ENCODE data around the gene RAP1GDS1. TPM values are rescaled to one million over a fixed set of nuclear protein-coding genes. Genes with fewer than 3 reads are reported as not detected.
A peak's percentile ranks its signal among the peaks of the same experiment; 100 is the strongest.
"Not testable (repeated sequence)": the region's sequence is repeated elsewhere in the genome, so short reads cannot be mapped to it uniquely, and the experiment has no call there.

RAP1GDS1 gene
- total RNA-seq, 2 experiments from 2014 or later: 46.1 to 50.4 TPM

DNA sequence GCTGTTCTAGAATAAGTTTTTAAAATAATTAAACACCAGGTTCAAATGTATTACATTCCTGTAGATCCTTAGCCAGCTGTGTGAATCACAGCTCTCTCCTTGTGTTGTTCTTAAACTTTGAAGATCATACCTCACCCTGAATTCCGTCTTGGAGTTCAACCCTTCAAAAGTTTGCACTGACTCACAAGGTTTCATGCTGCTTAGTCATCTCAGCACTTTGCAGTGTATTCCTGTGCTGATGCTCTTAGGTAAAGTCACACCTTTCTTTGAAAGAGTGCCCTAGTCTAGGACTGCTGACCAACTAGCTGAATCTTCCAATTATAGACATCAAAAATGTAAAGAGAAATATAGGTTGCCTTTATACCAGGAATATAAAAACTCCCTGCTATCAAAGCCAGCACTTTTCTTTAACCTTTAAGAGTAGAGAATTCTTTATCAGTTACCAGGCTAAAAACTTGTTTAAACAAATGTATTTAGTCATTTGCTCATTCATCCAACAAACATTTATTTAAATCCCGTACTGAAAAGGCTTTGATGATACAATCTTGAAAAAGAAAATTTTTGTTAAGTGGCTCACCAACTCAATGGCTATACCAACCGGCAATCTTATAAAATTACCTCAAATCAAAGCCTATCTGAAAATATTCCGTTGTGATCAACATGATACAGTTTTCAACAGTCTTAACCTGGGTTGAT lies 169.7 kb downstream of the RAP1GDS1 start:
- H3K4me3 Mint-ChIP-seq: no peak overlapping the region
- H3K36me3 Mint-ChIP-seq (ENCODE audit: low read depth): peaks cover 28% of the 10 kb centered on the region
- POLR2A ChIA-PET: no interaction called here

DNA sequence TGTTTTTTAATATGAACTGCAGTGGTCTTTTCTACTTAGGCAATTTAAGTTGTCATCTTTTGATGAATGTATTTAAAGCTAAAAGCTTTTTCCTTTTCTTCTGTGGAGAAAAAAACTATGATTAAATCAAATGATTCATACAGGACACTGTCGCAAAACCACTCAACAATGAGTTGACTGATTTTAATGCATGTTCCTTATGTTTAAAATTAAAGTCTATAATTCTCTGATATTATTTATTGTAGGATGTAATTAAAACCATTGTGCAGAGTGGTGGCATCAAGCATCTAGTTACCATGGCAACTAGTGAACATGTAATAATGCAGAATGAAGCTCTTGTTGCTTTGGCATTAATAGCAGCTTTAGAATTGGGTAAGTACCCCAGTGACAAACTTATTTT lies 172.5 kb downstream of the RAP1GDS1 start:
- H3K27me3 Mint-ChIP-seq: no peaks in the 10 kb centered on the region
- ChIA-PET POLR2A (interaction anchor here (1.0 kb wide), 1 partner anchor 10 kb away, joined by 3 read pairs; no protein-coding TSS in a partner anchor), CTCF (interaction anchor here (0.6 kb wide), 1 partner anchor 33 kb away, joined by 4 read pairs; no protein-coding TSS in a partner anchor)
- H3K4me3 Mint-ChIP-seq: no peak overlapping the region
- DNase-seq: no peak
- H3K27ac Mint-ChIP-seq: no peak overlapping the region
- H3K9me3 Mint-ChIP-seq: no peaks in the 10 kb centered on the region
- H3K4me1 Mint-ChIP-seq: no peaks in the 10 kb centered on the region
- peaks cover 30% of the 10 kb centered on the region for H3K36me3 Mint-ChIP-seq (ENCODE audit: low read depth)

More for the DNA sequence above, 169.7 kb downstream of the RAP1GDS1 start:
- H3K27me3 Mint-ChIP-seq: no peaks in the 10 kb centered on the region
- CTCF ChIA-PET: interaction anchor here (1.6 kb wide), 1 partner anchor 37 kb away, joined by 3 read pairs; no protein-coding TSS in a partner anchor
- peaks cover 9% of the 10 kb centered on the region for H3K9me3 Mint-ChIP-seq
- H3K4me1 Mint-ChIP-seq: peaks cover 6% of the 10 kb centered on the region
- H3K27ac Mint-ChIP-seq: no peak overlapping the region
- no peak for DNase-seq

- Mint-ChIP-seq H3K36me3 (ENCODE audit: low read depth) (peaks cover 37% of the 10 kb centered on the region), H3K4me1 (peaks cover 3% of the 10 kb centered on the region), H3K27me3 (no peaks in the 10 kb centered on the region), H3K9me3 (no peaks in the 10 kb centered on the region), H3K27ac (no peak overlapping the region), H3K4me3 (no peak overlapping the region)
- no peak for DNase-seq
- ChIA-PET CTCF (interaction anchor here (0.6 kb wide), 1 partner anchor 205 kb away, joined by 3 read pairs; no protein-coding TSS in a partner anchor), POLR2A (no interaction called here)
These were observed 173.6 kb downstream of the RAP1GDS1 start for GRCh38 chr4:98434816-98435215.

DNA sequence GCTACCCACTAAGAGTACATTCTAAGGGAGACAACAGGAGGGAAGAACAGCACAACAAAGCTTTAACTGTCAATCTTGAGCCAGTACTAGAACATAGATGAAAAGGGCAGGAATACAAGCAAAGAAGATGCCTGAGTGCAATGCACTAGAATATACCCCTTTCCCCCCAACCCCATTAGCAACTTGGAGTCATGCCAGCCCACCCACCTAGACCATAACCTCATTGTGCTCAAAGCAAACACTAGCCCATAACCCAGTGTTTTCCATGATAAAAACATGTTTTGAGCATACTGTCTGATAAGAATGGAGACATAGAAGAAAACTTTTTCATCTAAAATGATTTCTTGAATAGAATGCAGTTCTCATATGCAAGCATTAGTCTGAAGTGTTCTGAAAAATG lies 183.2 kb downstream of the RAP1GDS1 start:
- Mint-ChIP-seq H3K4me1 (peaks cover 38% of the 10 kb centered on the region), H3K27ac (no peak overlapping the region), H3K27me3 (no peaks in the 10 kb centered on the region), H3K4me3 (no peak overlapping the region), H3K9me3 (no peaks in the 10 kb centered on the region), H3K36me3 (ENCODE audit: low read depth) (peaks cover 35% of the 10 kb centered on the region)
- ChIA-PET CTCF (no interaction called here), POLR2A (interaction anchor here (0.6 to 3.8 kb wide), 2 partner anchors 46 to 183 kb away, joined by 3 to 19 read pairs; partner anchors contain the start of gene RAP1GDS1)
- DNase-seq: no peak

DNA sequence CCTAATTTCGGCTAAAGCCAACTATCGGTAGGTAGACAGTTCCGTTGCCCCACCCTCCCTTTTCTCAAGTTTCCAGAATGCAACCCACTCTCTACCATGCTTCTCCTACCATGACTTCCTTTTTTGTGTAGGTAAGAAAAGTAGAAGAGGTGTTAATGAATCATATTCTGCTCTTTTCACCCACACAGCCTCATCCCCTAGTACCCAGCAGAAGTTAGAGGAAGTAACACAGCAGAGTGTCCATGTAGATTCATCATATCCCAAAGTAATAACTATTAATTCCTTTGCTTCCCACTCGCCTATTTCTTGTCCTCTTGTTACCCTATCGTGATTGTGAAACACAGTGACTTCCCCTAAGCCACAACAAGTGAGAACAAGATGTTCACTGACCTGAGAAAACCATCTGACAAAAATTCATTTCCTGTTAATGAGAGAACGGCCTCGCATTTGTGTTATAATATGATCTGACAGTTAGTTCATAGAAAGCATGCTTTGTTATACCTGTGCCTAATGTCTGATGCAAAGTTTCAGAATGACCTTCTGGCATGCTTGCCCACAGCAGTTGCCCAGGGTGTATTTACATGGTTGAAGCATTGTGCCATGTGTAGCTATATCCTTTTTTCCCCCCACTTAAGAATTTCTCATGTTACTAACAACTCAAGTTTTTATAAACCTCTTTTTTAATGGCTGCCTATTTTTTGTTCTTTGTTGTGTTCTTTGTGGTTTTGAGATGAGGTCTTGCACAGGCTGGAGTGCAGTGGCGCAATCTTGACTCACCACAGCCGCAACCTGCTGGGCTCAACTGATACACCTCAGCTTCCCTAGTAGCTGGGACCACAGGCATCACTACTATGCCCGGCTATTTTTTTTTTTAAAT lies 185.6 kb downstream of the RAP1GDS1 start:
- DNase-seq: peak; percentile 79
- POLR2A ChIA-PET: interaction anchor here (0.7 to 3.8 kb wide), 5 partner anchors 157 to 548 kb away, joined by 3 to 19 read pairs (median 4); partner anchors contain the start of genes EIF4E, METAP1 and RAP1GDS1
- H3K27me3 Mint-ChIP-seq: no peaks in the 10 kb centered on the region
- CTCF ChIA-PET: interaction anchor here (0.6 to 2.7 kb wide), 4 partner anchors 11 to 96 kb away, joined by 3 to 11 read pairs (median 3); no protein-coding TSS in a partner anchor
- peak overlapping the region; percentile 91 for H3K27ac Mint-ChIP-seq
- peaks cover 43% of the 10 kb centered on the region for H3K4me1 Mint-ChIP-seq
- H3K9me3 Mint-ChIP-seq: no peaks in the 10 kb centered on the region
- H3K4me3 Mint-ChIP-seq: peak overlapping the region; percentile 40
- peaks cover 26% of the 10 kb centered on the region for H3K36me3 Mint-ChIP-seq (ENCODE audit: low read depth)

DNA sequence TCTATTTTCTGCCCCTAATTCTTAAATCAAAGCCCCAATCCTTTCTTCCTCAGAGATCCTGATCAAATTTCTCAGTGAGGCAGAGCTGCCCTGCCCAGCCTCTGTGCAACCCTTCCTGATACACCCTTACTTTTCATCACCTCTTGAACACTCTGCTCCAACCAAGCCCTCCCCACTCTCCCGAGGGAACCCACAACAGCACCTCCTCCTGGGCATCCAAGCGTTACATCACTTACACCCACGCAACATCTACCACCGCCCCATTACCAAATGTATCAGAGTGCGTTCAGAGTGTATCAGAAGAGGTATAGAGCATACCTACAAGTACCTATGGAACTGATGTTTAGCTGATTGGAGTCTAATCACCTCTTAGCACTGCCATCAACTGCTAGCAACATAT lies 186.5 kb downstream of the RAP1GDS1 start:
- Mint-ChIP-seq H3K36me3 (ENCODE audit: low read depth) (peaks cover 18% of the 10 kb centered on the region), H3K4me1 (peaks cover 43% of the 10 kb centered on the region), H3K9me3 (no peaks in the 10 kb centered on the region), H3K4me3 (no peak overlapping the region), H3K27me3 (no peaks in the 10 kb centered on the region), H3K27ac (peak overlapping the region; percentile 91)
- CTCF ChIA-PET: interaction anchor here (0.6 to 2.7 kb wide), 5 partner anchors 11 to 97 kb away, joined by 3 to 11 read pairs (median 3); no protein-coding TSS in a partner anchor
- DNase-seq: no peak
- POLR2A ChIA-PET: interaction anchor here (0.7 to 3.8 kb wide), 3 partner anchors 158 to 547 kb away, joined by 4 to 19 read pairs (median 5); partner anchors contain the start of genes METAP1 and RAP1GDS1

DNA sequence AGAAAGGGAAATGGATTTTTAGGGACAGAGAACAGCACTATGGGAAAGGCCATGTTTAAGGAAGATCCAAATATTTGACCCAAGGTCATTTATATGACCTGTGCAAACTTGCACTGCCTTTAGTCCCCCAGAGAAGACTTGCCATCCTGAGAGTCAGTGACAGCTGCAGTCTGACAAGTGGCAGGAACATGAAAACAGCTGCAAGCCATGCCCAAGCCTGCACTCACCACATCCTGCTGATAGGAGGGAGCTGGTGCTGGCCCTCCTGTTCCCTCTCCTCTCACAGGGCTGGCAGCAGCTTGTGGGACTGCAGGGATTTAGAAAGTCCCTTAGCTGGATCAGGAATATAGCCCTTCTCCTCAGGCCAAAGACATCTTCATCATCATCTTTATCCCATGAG lies 187.7 kb downstream of the RAP1GDS1 start:
- peaks cover 15% of the 10 kb centered on the region for H3K36me3 Mint-ChIP-seq (ENCODE audit: low read depth)
- H3K9me3 Mint-ChIP-seq: no peaks in the 10 kb centered on the region
- H3K27me3 Mint-ChIP-seq: no peaks in the 10 kb centered on the region
- peak overlapping the region; percentile 6 for H3K27ac Mint-ChIP-seq
- POLR2A ChIA-PET: interaction anchor here (0.6 kb wide), 1 partner anchor 1752 kb away, joined by 3 read pairs; no protein-coding TSS in a partner anchor
- CTCF ChIA-PET: interaction anchor here (1.2 to 2.7 kb wide), 2 partner anchors 13 to 19 kb away, joined by 3 to 11 read pairs; no protein-coding TSS in a partner anchor
- DNase-seq: peak; percentile 65
- peaks cover 51% of the 10 kb centered on the region for H3K4me1 Mint-ChIP-seq
- no peak overlapping the region for H3K4me3 Mint-ChIP-seq

DNA sequence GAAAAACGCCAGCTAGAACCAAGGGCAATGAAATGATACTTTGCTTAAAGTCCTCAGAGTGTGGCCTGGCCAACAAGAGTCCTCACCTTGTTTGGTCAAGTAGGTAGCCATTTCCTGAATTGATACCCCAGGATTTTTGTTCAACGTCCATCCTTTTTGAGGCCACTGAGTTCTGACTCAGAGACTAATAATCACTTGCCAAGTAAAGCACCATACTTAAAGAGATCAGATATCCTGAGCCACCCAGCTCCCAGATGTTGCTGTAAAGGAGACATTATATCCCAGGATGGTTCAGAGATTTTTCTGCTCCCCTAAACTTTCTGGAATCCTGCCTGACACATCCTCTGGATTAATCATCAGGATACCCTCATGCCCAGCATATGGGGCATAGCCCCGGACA lies 190.9 kb downstream of the RAP1GDS1 start:
- no peak overlapping the region for H3K27ac Mint-ChIP-seq
- ChIA-PET POLR2A (interaction anchor here (1.1 kb wide), 1 partner anchor 190 kb away, joined by 3 read pairs; the partner anchor contains the start of gene RAP1GDS1), CTCF (no interaction called here)
- H3K27me3 Mint-ChIP-seq: no peaks in the 10 kb centered on the region
- H3K9me3 Mint-ChIP-seq: no peaks in the 10 kb centered on the region
- no peak overlapping the region for H3K4me3 Mint-ChIP-seq
- H3K36me3 Mint-ChIP-seq (ENCODE audit: low read depth): peaks cover 9% of the 10 kb centered on the region
- peaks cover 38% of the 10 kb centered on the region for H3K4me1 Mint-ChIP-seq
- DNase-seq: no peak

- POLR2A ChIA-PET; H3K27me3 Mint-ChIP-seq; H3K9me3 Mint-ChIP-seq; H3K36me3 Mint-ChIP-seq (ENCODE audit: low read depth); H3K27ac Mint-ChIP-seq; H3K4me3 Mint-ChIP-seq; DNase-seq: not testable (repeated sequence)
- peaks cover 16% of the 10 kb centered on the region for H3K4me1 Mint-ChIP-seq
- CTCF ChIA-PET: interaction anchor here (1.5 kb wide), 1 partner anchor 11 kb away, joined by 4 read pairs; no protein-coding TSS in a partner anchor
These were observed 196.2 kb downstream of the RAP1GDS1 start for GRCh38 chr4:98457422-98457821.

GRCh38 chr4:98461121-98461865 lies 200.1 kb downstream of the RAP1GDS1 start:
- H3K4me1 Mint-ChIP-seq; POLR2A ChIA-PET; CTCF ChIA-PET; DNase-seq; H3K27me3 Mint-ChIP-seq; H3K36me3 Mint-ChIP-seq (ENCODE audit: low read depth); H3K27ac Mint-ChIP-seq; H3K9me3 Mint-ChIP-seq; H3K4me3 Mint-ChIP-seq: not testable (repeated sequence)

DNA sequence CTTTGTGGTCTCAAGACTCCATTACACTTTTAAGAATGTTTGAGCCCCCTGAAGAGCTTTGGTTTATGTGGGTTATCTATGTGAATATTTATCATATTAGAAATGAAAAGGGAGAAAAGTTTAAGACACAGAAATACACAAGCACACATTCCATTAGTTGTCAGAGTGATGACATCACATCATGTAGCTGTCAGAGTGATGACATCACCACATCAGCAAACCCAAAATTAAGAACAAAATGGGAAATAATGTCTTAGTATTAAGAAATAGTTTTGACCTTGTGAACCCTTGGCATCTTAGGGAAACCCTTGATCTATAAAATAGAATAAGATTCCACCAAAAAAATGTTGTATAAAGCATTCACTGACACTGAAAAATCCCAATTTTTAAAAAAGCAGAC lies 201.3 kb downstream of the RAP1GDS1 start:
- Mint-ChIP-seq H3K9me3 (peaks cover 6% of the 10 kb centered on the region), H3K36me3 (ENCODE audit: low read depth) (peaks cover 4% of the 10 kb centered on the region), H3K27me3 (no peaks in the 10 kb centered on the region), H3K4me3 (no peak overlapping the region), H3K4me1 (peaks cover 11% of the 10 kb centered on the region), H3K27ac (no peak overlapping the region)
- CTCF ChIA-PET: no interaction called here
- POLR2A ChIA-PET: no interaction called here
- DNase-seq: no peak
